ENCODE results near the gene PAK6.

PAK6 gene

DNA sequence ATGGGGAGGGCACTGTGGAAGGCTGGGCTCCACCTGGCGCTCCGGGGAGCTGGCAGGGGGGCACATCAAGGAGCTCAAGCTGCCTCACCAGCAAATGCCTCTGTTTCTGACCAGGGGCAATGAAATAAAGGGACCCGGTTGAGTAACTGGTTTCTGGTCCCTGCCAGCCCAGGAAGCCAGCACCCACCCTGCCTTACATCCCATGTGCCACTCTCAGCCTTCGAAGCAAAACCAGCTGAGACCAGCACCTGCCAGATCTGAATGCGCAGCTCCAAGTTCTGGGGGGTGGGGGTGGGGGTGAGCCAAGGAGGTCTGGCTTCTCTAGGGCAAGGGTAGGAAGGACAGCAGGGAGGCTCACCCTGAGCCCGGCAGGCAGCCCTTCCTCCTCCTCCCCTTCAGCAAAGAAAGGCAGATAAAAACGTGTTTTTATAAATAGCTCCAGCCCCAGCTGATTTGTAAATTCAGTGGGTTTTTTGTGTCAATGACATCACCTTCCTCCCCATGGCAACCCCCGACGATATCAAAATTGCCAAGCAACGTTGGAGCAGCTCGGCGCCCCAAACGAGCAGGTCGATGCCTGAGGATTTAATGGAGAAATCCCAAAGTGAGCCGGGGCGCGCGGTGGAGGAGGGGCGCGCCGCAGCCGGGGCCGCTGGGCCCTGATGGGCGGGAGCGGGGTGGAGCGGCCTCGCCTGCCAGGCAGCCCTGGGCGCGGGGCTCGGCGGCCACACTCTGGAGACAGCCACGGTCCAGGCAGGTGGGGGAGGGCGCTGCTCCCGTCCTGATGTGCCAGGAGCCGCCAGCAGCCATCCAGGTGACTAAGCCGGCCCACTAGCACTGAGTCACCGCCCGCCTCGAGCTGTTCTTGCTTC lies at the start of gene PAK6:
Gene PAK6 (plus strand): TSS at position 532 of the 872 bp plus-strand sequence. CDS start 25,723 bp downstream, outside the sequence.
- DNase-seq, result peak; percentile 7

DNA sequence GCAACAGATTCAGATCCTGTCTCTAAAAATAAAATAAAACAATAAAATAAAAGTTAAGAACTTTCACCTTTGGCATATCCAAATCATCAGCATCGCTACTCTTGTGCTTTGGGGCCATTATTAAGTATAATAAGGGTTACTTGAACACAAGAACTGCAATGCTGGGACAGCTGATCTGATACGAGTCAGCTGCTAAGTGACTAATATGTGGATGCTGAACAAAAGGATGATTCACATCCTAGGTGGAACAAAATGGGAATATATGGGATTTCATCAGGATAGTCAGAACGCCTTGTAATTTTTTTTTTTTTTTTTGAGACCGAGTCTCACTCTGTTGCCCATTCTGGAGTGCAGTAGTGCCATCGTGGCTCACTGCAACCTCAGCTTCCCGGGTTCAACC lies 48.3 kb upstream of the PAK6 start:
- no peak for DNase-seq

DNA sequence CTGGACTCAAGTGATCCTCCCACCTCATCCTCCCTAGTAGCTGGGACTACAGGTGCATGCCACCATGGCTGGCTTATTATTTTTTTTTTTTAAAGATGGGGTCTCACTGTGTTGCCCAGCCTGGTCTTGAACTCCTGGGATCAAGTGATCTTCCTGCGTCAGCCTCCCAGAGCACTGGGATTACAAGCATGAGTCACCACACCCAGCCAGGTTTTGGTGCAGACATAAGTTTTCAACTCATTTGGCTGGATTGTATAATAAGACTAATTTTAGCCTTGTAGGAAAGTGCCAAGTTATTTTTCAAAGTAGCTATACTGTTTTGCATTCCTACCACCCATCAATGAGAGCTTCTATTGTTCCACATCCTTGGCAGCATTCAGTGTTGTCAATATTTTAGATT lies 45.9 kb upstream of the PAK6 start:
- DNase-seq, result no peak

DNA sequence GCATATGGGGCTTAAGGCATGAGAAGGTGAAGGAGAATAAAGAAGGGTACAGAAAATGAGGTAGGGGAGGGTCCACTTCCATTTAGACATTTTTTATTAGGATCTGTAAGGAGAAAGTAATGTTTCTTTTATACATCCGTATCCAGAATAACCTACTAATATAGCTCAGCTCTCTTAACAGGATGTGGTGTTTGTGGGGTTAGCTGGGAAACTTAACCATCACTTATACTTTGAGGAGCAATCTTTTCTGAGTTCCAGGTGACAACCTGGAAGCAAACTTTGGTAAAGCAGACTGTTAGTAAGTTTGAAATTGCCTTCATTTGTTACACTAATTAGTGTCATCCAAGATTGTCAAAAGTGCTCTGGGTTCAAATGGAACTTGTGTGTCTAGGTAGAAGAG lies 41.4 kb upstream of the PAK6 start:
- no peak for DNase-seq

DNA sequence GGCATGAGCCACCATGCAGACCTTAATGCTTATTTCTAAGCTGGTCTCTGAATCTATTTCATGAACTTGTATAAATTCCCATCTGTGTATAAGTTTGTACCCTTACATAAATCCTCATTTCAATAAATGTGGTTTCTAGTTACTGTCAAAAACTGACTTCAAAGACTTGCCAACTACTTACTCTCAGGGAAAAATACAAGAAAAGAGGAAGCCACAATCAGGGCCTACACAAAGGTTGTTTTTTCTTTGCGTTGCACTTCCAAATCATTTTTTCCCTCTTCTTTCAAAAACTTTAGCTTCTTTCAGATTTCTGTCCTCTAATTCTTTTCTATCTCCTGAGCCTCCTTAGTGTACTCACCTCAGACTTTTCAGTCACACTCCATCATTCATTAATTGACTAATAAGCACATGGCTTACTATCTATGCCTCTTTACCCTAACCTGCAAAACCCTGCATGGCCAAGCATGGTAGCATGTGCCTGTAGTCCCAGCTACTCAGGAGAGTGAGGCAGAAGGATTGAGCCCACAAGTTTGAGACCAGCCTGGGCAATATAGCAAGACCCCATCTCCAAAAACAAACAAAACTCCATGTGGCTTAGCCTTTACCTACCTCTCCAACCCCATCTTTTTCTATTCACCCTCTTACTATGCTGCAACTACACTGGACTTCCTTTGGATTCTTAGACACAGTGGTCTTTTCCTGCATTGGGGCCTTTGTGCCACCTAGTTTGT lies 40.3 kb upstream of the PAK6 start:
- no peak for DNase-seq

DNA sequence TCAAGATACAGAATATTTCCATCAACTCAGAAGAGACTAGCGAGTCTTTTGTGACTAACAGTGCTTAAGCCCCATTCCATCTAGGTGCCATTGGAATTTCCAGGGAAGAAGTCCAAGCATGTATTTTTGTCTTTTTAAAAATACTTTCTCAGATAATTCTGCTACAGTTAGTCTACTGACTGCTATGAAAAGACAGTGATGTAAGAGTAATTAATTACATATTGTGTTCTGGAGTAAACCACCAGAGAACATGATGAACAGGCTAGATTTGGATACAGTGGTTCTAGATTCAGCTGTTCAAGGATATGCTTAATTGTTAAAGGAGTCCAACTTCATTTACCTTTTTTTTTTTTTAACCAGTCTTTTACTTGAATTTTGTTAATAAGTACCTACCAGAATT lies 34.8 kb upstream of the PAK6 start:
- no peak for DNase-seq

DNA sequence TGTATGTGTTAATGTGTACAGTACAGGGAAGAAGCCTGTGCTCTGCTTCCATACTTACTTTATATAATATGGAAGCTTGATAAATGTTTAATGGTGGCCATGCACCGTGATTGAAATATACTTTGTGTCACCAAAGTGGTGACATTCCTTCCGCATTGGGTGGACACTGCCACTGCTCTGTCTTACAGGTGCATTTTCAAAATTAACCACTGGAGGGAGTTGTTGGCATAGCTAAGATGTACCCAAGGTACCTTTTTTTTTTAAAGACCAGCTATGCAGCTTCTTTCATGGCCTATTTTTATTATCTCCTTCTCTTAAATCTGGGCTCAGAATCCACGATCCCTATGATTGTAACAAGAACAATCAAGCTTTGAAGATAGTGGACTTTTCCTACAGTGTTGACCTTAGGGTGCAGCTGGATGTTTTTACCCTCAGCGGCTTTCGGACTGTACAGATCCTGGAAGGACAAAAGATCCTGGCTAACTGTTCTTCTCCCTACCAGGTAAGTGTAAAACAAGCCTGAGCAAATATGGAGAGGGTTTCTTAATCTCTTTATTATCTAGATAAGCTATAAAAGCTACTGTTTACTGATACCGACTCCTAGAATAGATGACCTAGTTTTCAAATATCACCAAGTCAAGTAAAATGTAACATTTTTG lies 21.6 kb upstream of the PAK6 start:
- peak; percentile 28 for DNase-seq

DNA sequence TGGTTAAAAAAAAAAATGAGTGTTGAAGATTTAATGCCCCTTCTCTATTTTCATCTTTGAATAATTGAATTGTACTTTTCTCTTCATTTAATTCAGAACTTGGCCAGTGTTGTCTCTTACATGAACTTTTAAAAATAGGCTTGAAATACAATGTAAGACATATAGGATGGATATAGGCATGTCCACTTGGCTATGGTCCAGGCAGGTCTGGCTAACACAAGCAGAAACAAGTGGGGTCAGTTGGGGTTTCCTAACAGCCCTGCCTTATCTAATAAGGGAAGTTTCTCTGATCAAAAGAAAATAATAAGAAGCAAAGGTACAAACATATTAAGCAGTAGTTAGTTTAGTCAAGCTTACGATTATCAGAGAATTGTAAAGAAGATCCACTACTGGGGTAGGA lies 19.1 kb upstream of the PAK6 start:
- DNase-seq, result no peak

DNA sequence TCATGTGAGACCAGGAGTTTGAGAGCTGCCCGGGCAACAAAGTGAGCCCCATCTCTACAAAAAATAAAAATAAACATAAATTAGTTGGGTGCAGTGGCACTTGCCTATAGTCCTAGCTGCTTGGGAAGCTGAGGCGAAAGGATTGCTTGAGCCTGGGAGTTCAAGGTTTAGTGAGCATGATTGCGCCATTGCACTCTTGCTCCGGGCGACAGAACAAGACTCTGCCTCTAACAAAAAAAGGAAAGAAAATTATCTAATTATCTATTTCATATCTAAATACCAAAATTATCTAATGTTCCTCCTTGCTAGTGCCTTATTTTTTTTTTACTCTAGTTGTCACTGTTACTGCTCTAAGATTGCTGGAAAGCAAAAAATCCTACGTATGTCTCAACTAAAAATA lies 16.7 kb upstream of the PAK6 start:
- DNase-seq, result no peak

DNA sequence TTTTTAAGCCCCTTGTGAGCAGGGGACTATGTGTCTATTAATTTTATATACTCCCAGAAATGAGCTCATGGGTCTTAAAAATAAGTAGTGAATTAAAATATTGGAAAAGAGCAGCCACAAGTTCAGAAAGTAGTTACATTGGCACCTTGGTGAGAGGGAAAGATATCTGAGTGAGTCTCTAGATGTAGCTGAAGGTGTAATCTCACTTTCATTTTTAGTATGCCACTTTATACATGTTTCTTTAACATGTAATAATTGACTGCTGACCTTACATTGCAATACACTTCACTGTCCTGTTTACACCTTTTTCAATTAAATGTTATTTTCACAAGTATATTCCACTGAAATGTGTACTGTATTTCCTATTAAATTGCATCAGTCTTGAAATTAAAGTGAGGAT lies 12.1 kb upstream of the PAK6 start:
- DNase-seq, result no peak

DNA sequence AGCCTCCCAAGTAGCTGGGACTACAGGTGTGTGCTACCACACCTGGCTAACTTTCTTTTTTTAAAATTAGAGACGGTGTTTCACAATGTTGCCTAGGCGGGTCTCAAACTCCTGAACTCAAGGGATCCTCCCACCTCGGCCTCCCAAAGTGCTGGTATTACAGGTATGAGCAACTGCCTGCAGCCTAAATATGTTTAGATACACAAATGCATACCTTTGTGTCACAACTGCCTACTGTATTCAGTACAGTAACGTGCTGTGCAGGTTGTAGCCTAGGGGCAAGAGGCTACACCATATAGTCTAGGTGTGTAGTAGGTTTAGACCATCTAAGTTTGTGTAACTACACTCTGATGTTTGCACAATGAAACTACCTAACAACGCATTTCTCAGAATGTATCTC lies 9.5 kb upstream of the PAK6 start:
- no peak for DNase-seq

DNA sequence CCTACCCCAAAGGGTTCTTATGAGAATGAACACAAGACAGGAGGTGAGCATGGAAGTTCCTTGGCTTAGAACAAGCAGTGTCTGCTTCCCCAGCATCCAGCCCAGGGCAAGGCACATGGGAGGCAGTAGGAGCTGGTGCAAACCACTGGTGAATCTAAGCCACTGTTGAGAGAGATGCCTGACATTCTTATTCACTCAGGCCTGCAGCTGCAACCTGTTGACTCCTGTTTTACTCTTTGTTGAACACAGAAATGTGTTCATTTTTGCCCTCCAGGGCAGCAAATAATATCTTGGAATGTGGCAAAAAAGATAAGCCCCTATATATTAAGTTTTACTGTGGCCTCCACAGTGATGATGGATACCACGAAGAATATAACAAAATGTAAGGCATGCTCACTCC lies 8.9 kb upstream of the PAK6 start:
- no peak for DNase-seq

DNA sequence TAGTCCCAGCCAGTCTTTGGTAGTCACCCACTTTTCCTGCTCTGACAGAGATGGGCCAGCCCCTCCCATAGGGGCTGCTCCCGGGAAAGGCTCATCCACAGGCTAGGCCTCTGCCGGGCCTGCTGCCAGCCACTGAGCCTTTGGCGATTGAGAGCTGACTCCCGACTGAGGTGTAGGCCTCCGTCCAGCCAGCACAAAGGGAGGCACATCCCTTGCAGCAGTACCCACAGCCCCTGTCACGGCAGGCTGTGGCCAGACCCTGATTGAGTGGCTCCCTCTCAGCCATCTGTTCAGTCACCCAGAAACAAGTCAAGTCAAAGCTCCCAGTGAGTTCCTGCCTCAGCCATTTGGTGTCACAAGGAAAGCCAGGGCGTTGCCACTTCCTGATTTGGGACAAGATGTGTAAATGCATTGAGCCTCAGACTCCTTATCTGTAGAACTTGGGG lies 6.2 kb upstream of the PAK6 start:
- DNase-seq, result no peak

DNA sequence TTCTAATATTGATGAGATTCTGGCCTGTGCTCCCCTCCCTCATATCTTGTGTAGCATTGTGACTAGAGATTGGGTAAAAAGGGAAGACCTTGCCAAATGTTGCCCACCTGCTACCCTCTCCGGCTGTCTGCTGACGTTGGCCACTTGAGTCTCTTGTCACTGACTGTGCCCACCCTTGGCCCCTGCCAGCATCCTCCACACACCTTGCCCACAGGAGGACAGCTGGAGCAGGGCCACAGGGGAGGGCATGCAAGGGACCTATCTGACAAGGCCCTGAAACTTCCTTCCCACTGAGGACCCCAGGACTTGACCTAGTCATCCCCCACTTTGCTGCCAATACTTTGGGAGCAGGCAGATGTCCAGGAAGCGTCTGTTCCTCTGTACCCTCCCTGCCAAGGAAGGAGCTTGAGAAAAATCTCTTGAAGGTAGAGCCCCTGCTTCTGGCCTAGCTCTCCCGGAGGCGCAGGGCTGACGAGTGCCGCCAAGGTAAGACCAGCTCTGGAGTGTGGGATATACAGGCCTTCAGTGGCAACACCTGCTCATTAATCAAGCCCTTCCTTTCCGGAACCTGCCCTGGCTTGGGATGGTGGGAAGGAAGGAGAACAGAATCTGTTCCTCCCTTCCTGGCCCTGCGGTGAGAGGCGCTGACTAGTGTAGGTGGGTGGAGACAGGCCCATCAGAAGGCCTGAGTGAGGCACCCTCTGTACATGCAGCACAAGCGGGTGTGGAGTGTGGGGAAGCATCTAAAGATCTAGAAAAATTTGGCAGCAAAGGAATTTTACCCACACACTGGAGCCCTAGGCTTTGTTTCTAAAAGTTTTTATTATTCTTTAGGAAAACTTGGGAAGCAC lies 4.9 kb upstream of the PAK6 start:
- DNase-seq, result no peak

DNA sequence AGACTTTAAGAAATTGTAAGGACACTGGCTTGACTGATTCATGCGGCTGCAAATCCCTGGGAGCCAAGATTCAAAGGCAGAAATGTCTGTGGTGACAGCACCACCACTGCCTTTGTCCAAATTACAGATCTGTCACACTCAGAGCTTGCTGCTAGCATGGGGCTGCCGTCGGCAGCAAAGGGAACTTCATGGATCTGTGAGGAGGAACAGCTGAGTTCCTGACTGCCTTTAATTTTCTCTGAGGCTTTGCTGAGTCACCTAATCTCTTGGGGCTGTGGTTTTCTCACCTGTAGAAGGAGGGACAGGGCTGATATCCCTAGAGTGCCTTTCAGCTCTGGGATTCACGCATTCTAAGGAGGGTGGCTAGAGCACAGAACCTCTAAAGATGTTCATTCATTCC lies 4.1 kb upstream of the PAK6 start:
- no peak for DNase-seq

DNA sequence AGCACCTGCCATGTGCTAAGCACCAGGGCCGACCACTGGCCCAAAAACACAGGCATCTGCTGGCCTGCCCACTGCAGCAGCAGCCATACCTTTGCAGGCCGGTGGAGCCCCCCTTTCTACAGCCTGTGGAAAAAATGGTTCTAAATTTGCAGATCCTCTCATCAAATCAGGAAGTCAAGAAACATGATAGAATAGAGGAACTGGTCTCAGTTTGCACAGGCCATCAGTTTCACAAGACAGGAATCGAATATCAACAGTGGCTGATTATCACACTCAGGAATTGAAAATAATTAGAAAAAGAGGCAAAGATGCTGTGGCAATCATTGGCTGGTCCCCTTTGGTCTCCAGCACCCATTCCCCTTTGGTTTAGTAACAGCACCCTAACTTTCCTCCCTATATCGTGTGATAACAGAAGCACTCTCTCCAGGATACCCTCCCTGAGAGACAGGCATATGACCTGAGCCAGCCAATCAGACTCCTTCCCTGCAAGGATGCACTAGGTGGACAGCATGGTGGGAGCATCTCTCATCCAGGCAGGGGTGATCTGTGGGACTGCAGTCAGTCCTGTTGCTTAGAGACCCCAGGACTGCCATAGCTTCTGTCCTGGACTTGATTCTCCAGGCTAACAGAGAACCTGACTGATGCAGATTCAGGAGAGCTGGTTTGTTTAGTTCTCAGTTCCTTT lies 3.5 kb upstream of the PAK6 start:
- no peak for DNase-seq

DNA sequence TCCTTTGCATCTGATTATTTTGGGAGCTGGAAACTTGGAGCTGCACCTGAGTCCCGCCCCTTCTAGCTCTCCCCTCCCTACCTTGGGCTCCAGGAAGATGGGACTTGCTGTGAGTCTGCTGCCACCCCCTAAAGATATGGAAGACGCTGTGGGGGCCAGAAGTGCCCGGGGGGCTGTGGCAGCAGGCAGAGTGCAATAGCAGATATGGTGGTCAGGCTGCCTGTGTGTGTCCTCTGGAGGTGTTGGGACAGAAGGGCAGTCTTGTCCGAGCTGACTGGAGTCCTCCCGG lies 485 bp downstream of the PAK6 start:
- no peak for DNase-seq

DNA sequence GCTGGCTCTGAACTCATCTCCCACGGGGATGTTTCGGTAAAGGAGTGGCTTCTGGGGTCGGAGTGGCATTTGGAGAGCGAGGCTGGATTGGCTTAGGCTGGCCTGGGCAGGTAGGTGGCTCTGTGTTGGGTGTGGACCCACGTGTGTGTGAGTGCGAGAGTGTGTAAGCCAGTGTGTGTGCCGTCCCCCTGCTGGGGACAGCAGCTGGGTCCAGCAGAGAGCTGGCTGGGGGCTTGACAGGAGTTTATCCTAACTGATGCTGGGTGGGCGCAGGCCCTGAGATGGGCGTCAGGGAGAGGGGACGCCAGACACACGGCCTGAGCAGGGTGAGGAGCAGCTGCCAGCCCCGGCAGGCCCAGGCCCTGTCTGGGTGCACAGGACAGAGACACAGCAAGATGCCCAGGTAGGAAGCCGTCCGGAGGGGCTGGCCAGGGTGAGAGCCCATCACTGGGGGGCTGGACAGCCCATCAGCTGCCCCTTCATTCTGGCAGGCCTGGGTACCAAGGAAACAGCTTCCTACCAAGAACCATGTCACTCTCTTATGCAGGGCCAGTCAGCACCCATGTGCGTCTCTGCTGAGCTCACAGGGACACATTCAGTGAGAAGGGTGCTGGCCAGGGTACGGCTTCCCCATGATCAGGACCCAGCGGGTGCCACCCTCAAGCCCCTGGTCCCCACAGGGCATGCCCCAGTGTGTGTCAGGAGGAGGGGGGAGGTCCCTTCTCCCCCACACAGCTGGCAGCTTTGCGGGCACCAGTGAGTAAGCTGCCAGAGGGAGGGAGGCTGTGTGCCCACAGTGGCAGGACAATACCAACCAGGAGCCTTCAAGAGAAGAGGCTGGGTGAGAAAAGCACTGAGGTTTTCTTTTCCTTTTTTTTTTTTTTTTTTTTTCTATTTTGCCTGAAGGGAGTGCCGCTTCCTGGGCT lies 1.1 kb downstream of the PAK6 start:
- no peak for DNase-seq

DNA sequence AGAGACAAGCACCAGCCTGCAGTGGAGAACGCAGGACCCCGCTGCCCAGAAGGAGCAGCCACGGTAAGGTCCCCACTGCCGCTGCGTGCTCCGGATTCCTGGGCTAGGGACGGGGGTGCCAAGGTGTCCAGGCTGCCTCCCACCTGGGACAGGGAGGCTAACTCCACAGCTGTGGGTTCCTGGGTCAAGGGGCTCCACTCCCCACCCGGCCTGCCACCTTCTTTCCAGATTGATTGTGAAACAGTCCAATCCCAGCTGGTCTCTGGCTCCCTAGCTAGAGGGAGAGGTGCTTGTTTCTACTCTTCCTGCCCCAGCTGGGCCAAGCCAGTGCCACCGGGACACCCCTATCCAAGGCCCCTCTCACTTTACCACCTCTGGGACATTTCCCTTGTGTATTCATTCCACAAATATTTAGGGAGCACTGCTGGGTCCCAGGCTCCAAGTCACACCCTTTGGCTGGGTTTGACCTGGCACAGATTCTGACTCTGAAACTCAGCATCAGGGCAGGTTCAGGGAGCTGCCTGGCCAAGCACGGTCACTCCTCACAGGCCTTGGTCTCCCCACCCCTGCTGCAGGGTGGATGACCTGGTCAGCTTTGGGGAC lies 1.9 kb downstream of the PAK6 start:
- DNase-seq, result no peak

DNA sequence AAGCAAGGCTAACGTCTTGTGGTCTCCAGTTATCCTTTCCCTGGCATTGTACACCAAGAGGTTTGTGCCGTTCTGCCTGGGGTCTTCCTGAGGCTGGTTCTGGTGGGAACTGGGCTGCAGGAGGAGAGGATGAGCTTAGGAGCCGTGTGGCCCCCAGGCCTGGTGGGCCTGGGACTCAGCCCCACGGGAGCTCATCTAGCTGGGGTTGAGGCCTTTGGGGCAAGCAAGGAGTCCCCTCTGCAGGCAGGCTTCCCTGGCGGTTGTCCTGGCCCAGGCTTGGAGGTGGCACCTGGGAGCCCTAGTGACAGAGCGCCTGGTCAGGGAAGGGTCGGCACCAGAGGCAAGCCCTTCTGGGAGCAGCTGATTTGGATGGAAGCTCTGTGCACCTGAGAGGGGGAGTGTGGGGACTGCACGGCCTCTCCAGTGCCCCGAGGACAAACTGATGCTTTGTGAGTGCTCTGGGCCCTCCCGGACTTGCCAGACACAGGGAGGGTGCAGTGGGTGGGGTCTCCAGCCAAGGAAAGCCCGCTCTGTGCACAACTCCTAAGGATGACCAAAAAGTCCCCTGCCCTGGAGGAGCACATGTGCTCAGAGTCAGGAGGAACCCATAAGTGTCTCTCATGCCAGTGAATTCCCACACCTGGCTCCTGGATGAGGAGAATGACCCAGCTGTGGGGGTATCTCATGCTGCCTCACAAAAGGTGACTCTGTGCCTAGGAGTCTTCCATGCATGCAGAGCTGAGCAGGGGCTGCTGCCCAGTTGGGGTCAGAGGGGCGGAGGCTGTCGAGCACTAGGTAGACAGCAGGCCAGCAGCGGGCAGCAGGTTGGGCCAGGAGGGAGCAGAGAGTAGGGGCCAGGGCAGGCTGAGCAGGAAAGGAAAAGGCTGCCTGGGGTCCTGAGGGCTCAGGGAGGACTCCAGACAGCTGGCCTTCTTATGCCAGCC lies 2.7 kb downstream of the PAK6 start:
- DNase-seq, result no peak
